Hepatocyte (in vitro differentiated cells): ENCODE measurements around the gene ABHD12B.

ENCODE experiments used
- EZH2phosphoT487 ChIP-seq: fragments of 200-600 bp; sonication (generic); IDR thresholded peaks from one replicate; pipeline ENCODE4 v1.6.1; 2018; ENCODE audit warnings: antibody characterized with exemption, mild to moderate bottlenecking, low read depth, moderate library complexity; ENCODE audit not compliant: unreplicated experiment, severe bottlenecking
- TF ChIP-seq, protein P1 (sequence below): fragments of 200-600 bp; sonication (generic); IDR thresholded peaks from 2 replicates; pipeline ENCODE4 v1.5.1; 2016; ENCODE audit warnings: antibody characterized with exemption, mild to moderate bottlenecking; ENCODE audit not compliant: poor library complexity

DNA sequence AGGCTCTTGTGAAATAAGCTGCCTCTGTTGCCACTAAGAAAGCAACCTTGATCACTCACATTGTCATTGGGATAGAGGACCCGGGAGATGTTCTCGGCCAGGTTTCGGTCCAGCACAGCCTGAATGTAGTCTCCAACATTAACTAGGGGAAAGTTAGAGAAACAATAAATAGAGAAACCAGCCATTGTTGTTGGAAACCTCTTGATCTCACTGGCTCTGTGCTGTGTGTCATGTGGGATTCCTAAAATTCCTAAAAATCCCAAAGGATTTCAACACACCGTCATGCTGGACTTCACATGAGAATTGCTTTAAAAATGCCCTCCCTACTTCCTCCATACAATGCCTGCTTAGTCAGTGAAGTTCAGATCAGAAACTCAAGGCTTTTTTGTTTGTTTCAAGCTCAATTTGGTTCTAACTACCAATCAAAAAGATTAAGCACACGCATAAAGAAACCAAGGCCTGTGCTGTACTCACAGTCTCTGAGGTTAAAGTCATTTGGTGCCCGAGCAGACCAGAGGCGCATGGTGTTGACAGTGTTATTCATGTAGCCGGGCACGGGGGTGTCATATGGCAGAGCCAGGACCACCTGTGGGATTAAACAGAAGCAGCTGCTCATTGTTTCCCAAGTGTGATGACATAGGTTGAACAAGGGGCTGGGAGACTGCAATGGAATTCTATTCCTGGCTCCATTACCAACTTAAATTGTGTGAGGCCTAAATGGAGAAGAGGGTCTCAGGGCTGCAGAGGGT is 48.8 kb downstream of the ABHD12B start:
- TF ChIP-seq, protein P1, sequence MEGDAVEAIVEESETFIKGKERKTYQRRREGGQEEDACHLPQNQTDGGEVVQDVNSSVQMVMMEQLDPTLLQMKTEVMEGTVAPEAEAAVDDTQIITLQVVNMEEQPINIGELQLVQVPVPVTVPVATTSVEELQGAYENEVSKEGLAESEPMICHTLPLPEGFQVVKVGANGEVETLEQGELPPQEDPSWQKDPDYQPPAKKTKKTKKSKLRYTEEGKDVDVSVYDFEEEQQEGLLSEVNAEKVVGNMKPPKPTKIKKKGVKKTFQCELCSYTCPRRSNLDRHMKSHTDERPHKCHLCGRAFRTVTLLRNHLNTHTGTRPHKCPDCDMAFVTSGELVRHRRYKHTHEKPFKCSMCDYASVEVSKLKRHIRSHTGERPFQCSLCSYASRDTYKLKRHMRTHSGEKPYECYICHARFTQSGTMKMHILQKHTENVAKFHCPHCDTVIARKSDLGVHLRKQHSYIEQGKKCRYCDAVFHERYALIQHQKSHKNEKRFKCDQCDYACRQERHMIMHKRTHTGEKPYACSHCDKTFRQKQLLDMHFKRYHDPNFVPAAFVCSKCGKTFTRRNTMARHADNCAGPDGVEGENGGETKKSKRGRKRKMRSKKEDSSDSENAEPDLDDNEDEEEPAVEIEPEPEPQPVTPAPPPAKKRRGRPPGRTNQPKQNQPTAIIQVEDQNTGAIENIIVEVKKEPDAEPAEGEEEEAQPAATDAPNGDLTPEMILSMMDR: no peak
- no peak for TF ChIP-seq EZH2phosphoT487
